Parathyroid adenoma (tissue), 2 donors: ENCODE measurements around the gene MFSD12.
A peak's percentile ranks its signal among the peaks of the same experiment; 100 is the strongest.
"Not testable (repeated sequence)": the region's sequence is repeated elsewhere in the genome, so short reads cannot be mapped to it uniquely, and the experiment has no call there.

Experiments used
- H2AFZ ChIP-seq: fragments of 300-600 bp; sonication (generic); one replicate; pipeline ENCODE4 v1.7.0; 2017; ENCODE audit warnings: antibody characterized with exemption, mild to moderate bottlenecking
- H3K27ac ChIP-seq: fragments of 300-600 bp; sonication (generic); one replicate; pipeline ENCODE4 v1.7.0; 2017
- H3K27me3 ChIP-seq: fragments of 300-600 bp; sonication (generic); one replicate; pipeline ENCODE4 v1.7.0; 2017; ENCODE audit warnings: low read length; ENCODE audit not compliant: control insufficient read depth, insufficient read depth
- H3K36me3 ChIP-seq: fragments of 300-600 bp; sonication (generic); one replicate; pipeline ENCODE4 v1.7.0; 2017; ENCODE audit warnings: low read length; ENCODE audit not compliant: control insufficient read depth, insufficient read depth
- H3K4me1 ChIP-seq: fragments of 300-600 bp; sonication (generic); one replicate; pipeline ENCODE4 v1.7.0; 2017; ENCODE audit warnings: control low read depth
- H3K4me2 ChIP-seq: fragments of 300-600 bp; sonication (generic); one replicate; pipeline ENCODE4 v1.7.0; 2017; ENCODE audit warnings: low read length
- H3K4me3 ChIP-seq: fragments of 300-600 bp; sonication (generic); one replicate; pipeline ENCODE4 v1.7.0; 2017; ENCODE audit warnings: low read depth, low read length
- H3K79me2 ChIP-seq: fragments of 300-600 bp; sonication (generic); one replicate; pipeline ENCODE4 v1.7.0; 2017; ENCODE audit warnings: control low read depth
- H3K9ac ChIP-seq: fragments of 300-600 bp; sonication (generic); one replicate; pipeline ENCODE4 v1.7.0; 2017; ENCODE audit warnings: mild to moderate bottlenecking
- H3K9me3 ChIP-seq: fragments of 300-600 bp; sonication (generic); one replicate; pipeline ENCODE4 v1.7.0; 2017; ENCODE audit warnings: low read length; ENCODE audit not compliant: control insufficient read depth
- CTCF ChIP-seq: fragments of 300-600 bp; sonication (generic); IDR thresholded peaks from one replicate; pipeline ENCODE4 v1.7.0; 2017; ENCODE audit warnings: antibody characterized with exemption, mild to moderate bottlenecking
- donor health status: primary hyperparathyroidism.

MFSD12 gene

DNA sequence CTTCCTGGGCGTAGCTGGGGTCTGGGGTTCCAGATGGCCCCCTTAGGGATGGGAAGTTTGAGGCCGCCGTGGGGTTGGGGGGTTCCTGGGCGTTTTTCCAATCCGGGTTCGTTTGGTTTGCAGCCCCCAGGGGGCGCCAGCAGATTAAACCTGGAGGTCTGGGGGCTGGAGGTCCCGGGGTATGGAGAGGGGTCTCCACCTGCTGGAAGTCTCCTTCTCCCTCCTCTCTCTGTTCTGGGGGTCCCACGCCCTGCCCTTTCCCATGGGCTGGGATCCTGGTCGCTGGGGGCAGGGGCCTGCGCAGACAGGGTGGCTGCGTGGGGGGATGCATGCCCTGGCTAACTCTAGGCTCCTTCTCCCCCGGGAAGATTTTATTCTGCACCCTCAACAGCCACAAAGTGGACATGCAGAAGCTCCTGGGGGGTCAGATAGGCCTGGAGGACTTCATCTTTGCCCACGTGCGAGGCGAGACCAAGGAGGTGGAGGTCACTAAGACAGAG is 28.8 kb upstream of the MFSD12 start:
- H3K9ac ChIP-seq: no peak overlapping the region
- no peaks in the 10 kb centered on the region for H3K36me3 ChIP-seq
- peak overlapping the region; percentile 46 for H2AFZ ChIP-seq
- H3K79me2 ChIP-seq: no peaks in the 10 kb centered on the region
- no peaks in the 10 kb centered on the region for H3K27me3 ChIP-seq
- H3K4me3 ChIP-seq: peak overlapping the region; percentile 33
- TF ChIP-seq CTCF: peak; percentile 39
- H3K27ac ChIP-seq: no peak overlapping the region
- H3K4me2 ChIP-seq: peak overlapping the region; percentile 77
- H3K9me3 ChIP-seq: no peaks in the 10 kb centered on the region
- H3K4me1 ChIP-seq: no peaks in the 10 kb centered on the region

- TF ChIP-seq CTCF: no peak
- H3K9me3 ChIP-seq: no peaks in the 10 kb centered on the region
- peak within 1 kb of the TSS; percentile 46 for H2AFZ ChIP-seq
- H3K4me2 ChIP-seq: peak within 1 kb of the TSS; percentile 77
- no peak within 1 kb of the TSS for H3K27ac ChIP-seq
- H3K9ac ChIP-seq: no peak within 1 kb of the TSS
- H3K4me1 ChIP-seq: no peaks in the 10 kb centered on the region
- no peaks in the 10 kb centered on the region for H3K27me3 ChIP-seq
- peak within 1 kb of the TSS; percentile 33 for H3K4me3 ChIP-seq
- no peaks in the 10 kb centered on the region for H3K36me3 ChIP-seq
- no peaks in the 10 kb centered on the region for H3K79me2 ChIP-seq
These were observed 28.1 kb upstream of the MFSD12 start, which contains the start of gene GIPC3 for GRCh38 chr19:3585301-3586126. GIPC3 (plus strand) TSS chr19:3585478; CDS start chr19:3585598, 120 bp downstream.

DNA sequence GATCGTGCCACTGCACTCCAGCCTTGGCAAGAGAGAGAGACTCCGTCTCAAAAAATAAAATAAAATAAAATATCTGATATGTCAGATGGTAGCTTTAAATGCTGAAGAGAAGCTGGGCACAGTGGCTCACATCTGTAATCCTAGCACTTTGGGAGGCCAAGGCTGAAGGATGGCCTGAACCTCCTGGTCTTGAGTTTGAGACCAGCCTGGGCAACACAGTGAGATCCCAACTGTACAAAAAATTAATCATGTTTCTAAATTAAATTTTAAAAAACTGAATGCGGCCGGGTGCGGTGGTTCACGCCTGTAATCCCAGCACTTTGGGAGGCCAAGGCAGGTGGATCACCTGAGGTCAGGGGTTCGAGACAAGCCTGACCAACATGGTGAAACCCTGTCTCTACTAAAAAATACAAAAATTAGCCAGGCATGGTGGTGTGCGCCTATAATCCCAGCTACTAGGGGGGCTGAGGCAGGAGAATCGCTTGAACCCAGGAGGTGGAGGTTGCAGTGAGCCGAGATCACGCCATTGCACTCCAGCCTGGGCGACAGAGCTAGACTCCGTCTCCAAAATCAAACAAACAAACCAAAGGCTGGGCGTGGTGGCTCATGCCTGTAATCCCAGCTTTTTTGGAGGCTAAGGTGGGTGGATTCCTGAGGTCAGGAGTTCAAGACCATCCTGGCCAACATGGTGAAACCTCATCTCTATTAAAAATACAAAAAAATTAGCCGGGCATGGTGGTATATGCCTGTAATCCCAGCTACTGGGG is 26.8 kb upstream of the MFSD12 start:
- H3K36me3 ChIP-seq, H3K27ac ChIP-seq, H3K9ac ChIP-seq, H3K4me1 ChIP-seq, H3K4me3 ChIP-seq, H3K9me3 ChIP-seq, H3K27me3 ChIP-seq, H3K4me2 ChIP-seq, H3K79me2 ChIP-seq, H2AFZ ChIP-seq: not testable (repeated sequence)

- not testable (repeated sequence) for H3K27me3 ChIP-seq, H2AFZ ChIP-seq, H3K4me1 ChIP-seq, H3K9ac ChIP-seq, H3K79me2 ChIP-seq, H3K36me3 ChIP-seq, H3K4me2 ChIP-seq, H3K9me3 ChIP-seq, H3K27ac ChIP-seq, H3K4me3 ChIP-seq
These were observed 24.4 kb upstream of the MFSD12 start for GRCh38 chr19:3581792-3582191.

- TF ChIP-seq CTCF: no peak
- no peak overlapping the region for H2AFZ ChIP-seq
- no peak overlapping the region for H3K4me2 ChIP-seq
- no peak overlapping the region for H3K27ac ChIP-seq
- no peaks in the 10 kb centered on the region for H3K36me3 ChIP-seq
- H3K9ac ChIP-seq: no peak overlapping the region
- no peaks in the 10 kb centered on the region for H3K4me1 ChIP-seq
- no peaks in the 10 kb centered on the region for H3K79me2 ChIP-seq
- no peaks in the 10 kb centered on the region for H3K27me3 ChIP-seq
- no peaks in the 10 kb centered on the region for H3K9me3 ChIP-seq
- H3K4me3 ChIP-seq: no peak overlapping the region
These were observed 23.0 kb upstream of the MFSD12 start for GRCh38 chr19:3580156-3580934.
